ENCODE results near the gene ORC3. TPM values are rescaled to one million over a fixed set of nuclear protein-coding genes. Genes with fewer than 3 reads are reported as not detected.

ORC3 gene
- total and polyA plus RNA-seq, 2 of the 4 experiments (the other 2 are of a cell fraction), result 22.3 to 30.6 TPM

- POLR2A ChIA-PET (ENCODE audit: unreplicated experiment), result no interaction called here
- peak overlapping the region; percentile 25; the same call in 1 of the 2 replicates for H3K27ac ChIP-seq (ENCODE audit: insufficient read depth, low read length)
Measured at GRCh38 chr6:87699576-87699975, 109.6 kb downstream of the ORC3 start.

More at GRCh38 chr6:87699576-87699975, 109.6 kb downstream of the ORC3 start:
- H3K56ac ChIP-seq (ENCODE audit: extremely low read depth, insufficient read depth, low read length), result no peak overlapping the region; the same call in 1 of the 2 replicates
- H2BK15ac ChIP-seq (ENCODE audit: low read depth, low read length), result no peak overlapping the region
- no peak overlapping the region for H2AK9ac ChIP-seq (replicated peaks; ENCODE audit: low read depth, low read length, poor library complexity)
- no peaks in the 10 kb centered on the region for H3K27me3 ChIP-seq (ENCODE audit: control insufficient read depth, insufficient read depth, low read length)
- H3K79me1 ChIP-seq (ENCODE audit: low read depth in 1 of 2, low read length in 2 of 2), result peaks cover 0 to 9% of the 10 kb centered on the region in 2 experiments; a peak in 2 of 4 replicates
- peak overlapping the region; percentile 99; the same call in 1 of the 2 replicates for H3K9ac ChIP-seq (ENCODE audit: low read depth, low read length)
- H3K23ac ChIP-seq (ENCODE audit: low read depth, low read length), result peak overlapping the region; percentile 70; the same call in 1 of the 2 replicates
- BruUV-seq (replicated peaks), result no TSS peak
- peak overlapping the region; percentile 61 for H2BK5ac ChIP-seq (ENCODE audit: low read depth, low read length, poor library complexity, severe bottlenecking)
- H4K91ac ChIP-seq (ENCODE audit: insufficient read depth, low read depth, low read length), result no peak overlapping the region
- no peak overlapping the region for H4K5ac ChIP-seq (ENCODE audit: low read depth, low read length)
- no CpG with 5 or more reads among the region's 4 CpGs for WGBS, 2 experiments (ENCODE audit: extremely low coverage in 2 of 2, insufficient read length in 1 of 2)
- H2BK120ac ChIP-seq (ENCODE audit: low read depth, low read length), result no peak overlapping the region
- no peak for TF ChIP-seq CEBPB (IDR thresholded peaks at IDR 0.05; ENCODE audit: low read depth, low read length)
- TF ChIP-seq ELK1 (IDR thresholded peaks at IDR 0.05; ENCODE audit: borderline replicate concordance, low read depth, low read length), result no peak
- TF ChIP-seq USF2 (IDR thresholded peaks at IDR 0.05; ENCODE audit: low read depth, low read length), result no peak
- no peak for TF ChIP-seq BHLHE40 (IDR thresholded peaks at IDR 0.05; ENCODE audit: low read depth, low read length)
- no peak for TF ChIP-seq RFX5 (IDR thresholded peaks at IDR 0.05; ENCODE audit: low read depth, low read length)
- TF ChIP-seq FOS (IDR thresholded peaks at IDR 0.05; ENCODE audit: low read depth, low read length), result no peak
- no peak for TF ChIP-seq RAD21 (IDR thresholded peaks at IDR 0.05; ENCODE audit: low read length)
- no peak for TF ChIP-seq POLR2A (IDR thresholded peaks at IDR 0.05; ENCODE audit: low read depth, low read length)
- no peak for TF ChIP-seq RCOR1 (IDR thresholded peaks at IDR 0.05; ENCODE audit: insufficient replicate concordance, low read length)
- no peak for TF ChIP-seq CTCF (conservative IDR thresholded peaks at IDR 0.05; ENCODE audit: low read depth, low read length)
- TF ChIP-seq MAFK (IDR thresholded peaks at IDR 0.05; ENCODE audit: low read depth, low read length), result no peak
- no peak for TF ChIP-seq MXI1 (IDR thresholded peaks at IDR 0.05; ENCODE audit: borderline replicate concordance, low read depth, low read length)
- TF ChIP-seq MAZ (IDR thresholded peaks at IDR 0.05; ENCODE audit: borderline replicate concordance, low read depth, low read length), result no peak
- no peak for TF ChIP-seq NFE2L2 (IDR thresholded peaks at IDR 0.05; ENCODE audit: low read depth, low read length)
- TF ChIP-seq SMC3 (IDR thresholded peaks at IDR 0.05; ENCODE audit: low read depth, low read length), result no peak
- no peak for TF ChIP-seq CHD1 (IDR thresholded peaks at IDR 0.05; ENCODE audit: low read depth, low read length)
- 0 out of 2 replicates have a peak, but pooled peaks cover 7% of the 10 kb centered on the region for H3K9me1 ChIP-seq (ENCODE audit: insufficient read depth, low read length)
- in situ Hi-C loops (cut with MboI; ENCODE audit: low sequenced_read_pairs) (no loop called here), dilution Hi-C loops (cut with HindIII; ENCODE audit: low sequenced_read_pairs, unreplicated experiment) (no loop called here), intact Hi-C loops (cut with micrococcal nuclease) (loop anchor here (1.0 to 10.0 kb wide), 5 partner anchors 97 to 542 kb away; partner anchors contain the start of genes ORC3 and ZNF292)
- H3K4me3 ChIP-seq (ENCODE audit: insufficient read depth, low read depth, low read length), result peak overlapping the region; percentile 59
- CTCF ChIA-PET, result interaction anchor here (0.9 kb wide), 1 partner anchor 16 kb away, joined by 3 read pairs; no protein-coding TSS in a partner anchor
- H2AK5ac ChIP-seq (ENCODE audit: low read depth, low read length), result no peak overlapping the region
- H3K36me3 ChIP-seq (ENCODE audit: control insufficient read depth, insufficient read depth, low read length), result no peaks in the 10 kb centered on the region
- H3K18ac ChIP-seq (ENCODE audit: low read depth, low read length), result no peak overlapping the region
- peaks cover 60% of the 10 kb centered on the region for H4K20me1 ChIP-seq (ENCODE audit: insufficient read depth, low read length)
- no peak for DNase-seq
- no peak for ATAC-seq (ENCODE audit: low read depth)
- H3K4me1 ChIP-seq (ENCODE audit: control insufficient read depth, insufficient read depth, low read length), result peaks cover 8% of the 10 kb centered on the region
- no peak overlapping the region for H3K4ac ChIP-seq (ENCODE audit: low read depth, low read length)
- no peaks in the 10 kb centered on the region for H3K9me3 ChIP-seq (ENCODE audit: control insufficient read depth, insufficient read depth, low read length)
- H3K4me2 ChIP-seq (ENCODE audit: low read depth, low read length), result peak overlapping the region; percentile 96
- no peak overlapping the region for H4K8ac ChIP-seq (ENCODE audit: low read depth in 2 of 2, low read length in 2 of 2)
- H2AFZ ChIP-seq (replicated peaks; ENCODE audit: low read length, poor library complexity), result no peak overlapping the region
- H3K14ac ChIP-seq (replicated peaks; ENCODE audit: low read depth, low read length), result 0 out of 2 replicates have a peak overlapping the region, but pooled peaks have one; percentile 19
- no peak overlapping the region for H2BK20ac ChIP-seq (ENCODE audit: low read depth, low read length)

Measured in IMR-90 (cell line).